Measurements from ENCODE around the gene PLPPR5.

Gene PLPPR5

DNA sequence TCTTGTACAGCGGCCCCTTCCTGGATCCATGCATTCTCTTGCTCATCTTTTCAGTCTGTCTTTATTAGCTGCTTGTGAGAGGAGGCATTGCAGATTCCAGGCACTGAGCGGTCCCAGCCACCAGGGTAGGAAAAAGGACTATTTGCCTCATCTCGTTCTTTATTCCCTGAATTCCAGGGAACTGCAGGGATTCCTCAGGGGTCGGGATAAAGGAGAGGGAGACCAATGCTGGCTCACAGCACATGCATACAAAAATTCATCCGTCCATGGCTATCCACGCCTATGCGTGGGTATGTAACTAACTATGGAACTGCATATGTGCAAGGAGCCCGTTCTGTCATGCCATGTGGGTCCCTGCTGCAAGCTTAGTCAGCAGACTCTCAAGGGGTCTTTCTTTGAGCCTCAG lies 879 bp upstream of the PLPPR5 start:
- H3K9me3 ChIP-seq (ENCODE audit: insufficient read depth, low read length, severe bottlenecking) = no peaks in the 10 kb centered on the region
- H3K27me3 ChIP-seq (ENCODE audit: insufficient read depth, low read length, poor library complexity) = no peaks in the 10 kb centered on the region
- no peak overlapping the region for H3K9ac ChIP-seq (ENCODE audit: low read depth, low read length)
- H3K4me3 ChIP-seq (ENCODE audit: low read depth in 1 of 2, low read length in 2 of 2) = no peak overlapping the region
- DNase-seq = no peak
- H2AFZ ChIP-seq (ENCODE audit: low read depth, low read length) = no peak overlapping the region
- no peaks in the 10 kb centered on the region for H3K36me3 ChIP-seq (ENCODE audit: insufficient read depth, low read length)
- H3K4me2 ChIP-seq (ENCODE audit: insufficient read depth, low read length) = no peak overlapping the region
- no peak for TF ChIP-seq EZH2 (IDR thresholded peaks at IDR 0.05; ENCODE audit: borderline replicate concordance, low read depth, low read length, severe bottlenecking)
- TF ChIP-seq, protein P1, sequence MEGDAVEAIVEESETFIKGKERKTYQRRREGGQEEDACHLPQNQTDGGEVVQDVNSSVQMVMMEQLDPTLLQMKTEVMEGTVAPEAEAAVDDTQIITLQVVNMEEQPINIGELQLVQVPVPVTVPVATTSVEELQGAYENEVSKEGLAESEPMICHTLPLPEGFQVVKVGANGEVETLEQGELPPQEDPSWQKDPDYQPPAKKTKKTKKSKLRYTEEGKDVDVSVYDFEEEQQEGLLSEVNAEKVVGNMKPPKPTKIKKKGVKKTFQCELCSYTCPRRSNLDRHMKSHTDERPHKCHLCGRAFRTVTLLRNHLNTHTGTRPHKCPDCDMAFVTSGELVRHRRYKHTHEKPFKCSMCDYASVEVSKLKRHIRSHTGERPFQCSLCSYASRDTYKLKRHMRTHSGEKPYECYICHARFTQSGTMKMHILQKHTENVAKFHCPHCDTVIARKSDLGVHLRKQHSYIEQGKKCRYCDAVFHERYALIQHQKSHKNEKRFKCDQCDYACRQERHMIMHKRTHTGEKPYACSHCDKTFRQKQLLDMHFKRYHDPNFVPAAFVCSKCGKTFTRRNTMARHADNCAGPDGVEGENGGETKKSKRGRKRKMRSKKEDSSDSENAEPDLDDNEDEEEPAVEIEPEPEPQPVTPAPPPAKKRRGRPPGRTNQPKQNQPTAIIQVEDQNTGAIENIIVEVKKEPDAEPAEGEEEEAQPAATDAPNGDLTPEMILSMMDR (IDR thresholded peaks at IDR 0.05; ENCODE audit: borderline replicate concordance, extremely low read depth, low read length, poor library complexity, severe bottlenecking) = no peak
- H3K27ac ChIP-seq (ENCODE audit: low read length) = no peak overlapping the region
- no peaks in the 10 kb centered on the region for H4K20me1 ChIP-seq (ENCODE audit: insufficient read depth, low read length)
- no peak for ATAC-seq (ENCODE audit: insufficient read depth, low read depth)
- H3K4me1 ChIP-seq (ENCODE audit: insufficient read depth, low read length) = no peaks in the 10 kb centered on the region
- no peaks in the 10 kb centered on the region for H3K79me2 ChIP-seq (ENCODE audit: insufficient read depth, low read length)

DNA sequence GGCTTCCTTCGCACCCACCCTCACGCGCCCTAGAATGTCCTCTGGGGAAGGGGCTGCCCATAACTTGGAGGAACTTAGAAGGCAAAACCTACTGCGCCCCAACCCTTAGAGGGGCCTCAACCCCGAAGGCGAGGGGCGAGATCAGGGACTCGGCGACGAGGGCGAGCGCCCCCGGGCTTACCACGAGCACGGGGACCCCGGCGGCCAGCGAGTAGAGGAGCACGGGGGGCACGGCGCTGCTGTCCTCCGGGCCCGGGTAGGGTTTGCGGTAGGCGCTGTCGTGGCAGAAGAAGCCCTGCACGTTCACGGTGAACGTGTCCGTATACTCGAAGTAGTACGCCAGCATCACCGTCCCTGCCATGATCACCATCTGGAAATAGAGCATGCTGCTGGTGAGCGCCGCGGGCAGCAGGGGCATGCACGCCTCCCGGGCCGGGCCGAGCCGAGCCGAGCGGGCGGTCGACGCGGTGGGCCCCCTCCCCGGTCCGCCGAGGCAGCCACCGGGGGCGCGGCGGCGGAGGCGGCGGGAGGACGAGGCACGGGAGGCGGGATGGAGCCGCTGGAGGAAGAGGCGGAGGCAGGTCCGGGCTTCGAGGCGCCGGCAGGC lies 304 bp downstream of the PLPPR5 start:
- Histone ChIP-seq H3K27me3 (ENCODE audit: insufficient read depth, low read length, poor library complexity) (no peaks in the 10 kb centered on the region), H4K20me1 (ENCODE audit: insufficient read depth, low read length) (no peaks in the 10 kb centered on the region), H3K9me3 (ENCODE audit: insufficient read depth, low read length, severe bottlenecking) (no peaks in the 10 kb centered on the region), H3K79me2 (ENCODE audit: insufficient read depth, low read length) (no peaks in the 10 kb centered on the region), H3K4me1 (ENCODE audit: insufficient read depth, low read length) (no peaks in the 10 kb centered on the region), H3K4me3 (ENCODE audit: low read depth in 1 of 2, low read length in 2 of 2) (no peak overlapping the region), H3K36me3 (ENCODE audit: insufficient read depth, low read length) (no peaks in the 10 kb centered on the region), H3K9ac (ENCODE audit: low read depth, low read length) (no peak overlapping the region), H2AFZ (ENCODE audit: low read depth, low read length) (no peak overlapping the region), H3K27ac (ENCODE audit: low read length) (no peak overlapping the region), H3K4me2 (ENCODE audit: insufficient read depth, low read length) (no peak overlapping the region)
- ATAC-seq (ENCODE audit: insufficient read depth, low read depth) (no peak), DNase-seq (no peak)
- TF ChIP-seq, protein P1 (IDR thresholded peaks at IDR 0.05; ENCODE audit: borderline replicate concordance, extremely low read depth, low read length, poor library complexity, severe bottlenecking) = no peak
- no peak for TF ChIP-seq EZH2 (IDR thresholded peaks at IDR 0.05; ENCODE audit: borderline replicate concordance, low read depth, low read length, severe bottlenecking)

DNA sequence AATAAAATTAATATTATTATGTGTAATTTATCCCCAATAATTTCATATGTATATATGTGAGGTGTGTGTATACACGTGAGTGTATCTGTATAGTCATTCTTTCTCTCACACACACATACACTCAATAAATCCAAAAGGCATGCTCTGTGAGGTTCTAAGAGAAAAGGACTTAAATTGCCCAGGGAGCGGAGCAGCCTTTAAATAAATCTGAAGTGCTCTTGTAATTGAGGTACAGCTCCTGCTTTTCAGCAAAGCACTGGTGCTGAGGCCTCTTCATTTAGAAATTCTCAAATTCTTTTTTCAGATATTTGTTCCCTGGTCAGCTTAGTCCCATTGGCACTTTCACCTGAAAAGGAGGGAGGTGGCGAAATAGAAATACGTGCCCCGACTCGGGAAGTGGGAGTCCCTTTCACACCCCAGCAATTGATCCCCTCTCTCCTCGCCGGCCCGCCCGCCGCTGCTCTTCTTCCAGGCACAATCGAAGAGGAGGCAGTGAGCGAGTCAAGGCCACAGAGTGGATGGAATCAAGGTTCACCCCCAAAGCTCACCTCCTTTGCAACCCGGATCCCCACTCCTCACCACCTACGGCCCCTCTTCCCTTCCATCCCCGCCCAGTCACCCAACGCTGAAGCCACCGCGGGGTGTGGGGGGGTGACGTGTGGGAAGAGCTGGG lies 944 bp downstream of the PLPPR5 start:
- Histone ChIP-seq H2AFZ (ENCODE audit: low read depth, low read length) (no peak overlapping the region), H4K20me1 (ENCODE audit: insufficient read depth, low read length) (no peaks in the 10 kb centered on the region), H3K27me3 (ENCODE audit: insufficient read depth, low read length, poor library complexity) (no peaks in the 10 kb centered on the region), H3K79me2 (ENCODE audit: insufficient read depth, low read length) (no peaks in the 10 kb centered on the region), H3K4me3 (ENCODE audit: low read depth in 1 of 2, low read length in 2 of 2) (no peak overlapping the region), H3K4me2 (ENCODE audit: insufficient read depth, low read length) (no peak overlapping the region), H3K9me3 (ENCODE audit: insufficient read depth, low read length, severe bottlenecking) (no peaks in the 10 kb centered on the region), H3K4me1 (ENCODE audit: insufficient read depth, low read length) (no peaks in the 10 kb centered on the region), H3K9ac (ENCODE audit: low read depth, low read length) (no peak overlapping the region), H3K27ac (ENCODE audit: low read length) (no peak overlapping the region), H3K36me3 (ENCODE audit: insufficient read depth, low read length) (no peaks in the 10 kb centered on the region)
- no peak for TF ChIP-seq EZH2 (IDR thresholded peaks at IDR 0.05; ENCODE audit: borderline replicate concordance, low read depth, low read length, severe bottlenecking)
- TF ChIP-seq, protein P1 (IDR thresholded peaks at IDR 0.05; ENCODE audit: borderline replicate concordance, extremely low read depth, low read length, poor library complexity, severe bottlenecking) = no peak
- no peak for DNase-seq
- no peak for ATAC-seq (ENCODE audit: insufficient read depth, low read depth)

Data from DND-41 (cell line).